Kidney (tissue), 14 donors: Measurements from ENCODE around the gene TBC1D24. TPM values are rescaled to one million over a fixed set of nuclear protein-coding genes. Genes with fewer than 3 reads are reported as not detected.

Experiments
- DNase-seq, 5 donors: peaks; one replicate each; pipeline ENCODE4 v3.0.0-alpha.2; 2013 to 2020
- FAIRE-seq: peaks from 2 replicates; lab custom pipeline; 2012; peaks lifted over from hg19 to GRCh38; lab: Jason Lieb, UNC
- H3K27ac ChIP-seq, 2 donors: one replicate each; pipeline ENCODE4 v1.7.0; 2013; ENCODE audit warnings: low read depth in 2 of 2, low read length in 2 of 2, inconsistent platforms in 1 of 2
- H3K27me3 ChIP-seq: one replicate; pipeline ENCODE4 v1.7.1; 2013; ENCODE audit warnings: low read length, inconsistent platforms; ENCODE audit not compliant: control insufficient read depth, insufficient read depth
- H3K36me3 ChIP-seq, 3 donors: one replicate each; pipeline versions ENCODE4 v1.7.0 to v1.7.1; 2013; ENCODE audit warnings: low read length in 3 of 3, control low read depth in 1 of 3, inconsistent platforms in 1 of 3; ENCODE audit not compliant: insufficient read depth in 3 of 3, control insufficient read depth in 2 of 3
- H3K4me1 ChIP-seq, 3 donors: one replicate each; pipeline versions ENCODE4 v1.7.0 to v1.7.1; 2013; ENCODE audit warnings: low read length in 3 of 3, inconsistent platforms in 1 of 3, low read depth in 1 of 3; ENCODE audit not compliant: control insufficient read depth in 2 of 3, insufficient read depth in 2 of 3
- H3K4me3 ChIP-seq, 3 donors: one replicate each; pipeline versions ENCODE4 v1.7.0 to v1.8.1; 2013; ENCODE audit warnings: low read length in 3 of 3, control low read depth in 1 of 3, inconsistent platforms in 1 of 3
- H3K9ac ChIP-seq, 3 donors: one replicate each; pipeline versions ENCODE4 v1.7.0 to v1.7.1; 2013; ENCODE audit warnings: low read length in 3 of 3, control low read depth in 1 of 3, inconsistent platforms in 1 of 3
- H3K9me3 ChIP-seq, 3 donors: one replicate each; pipeline versions ENCODE4 v1.7.0 to v1.7.1; 2013; ENCODE audit warnings: low read length in 3 of 3, control low read depth in 1 of 3, inconsistent platforms in 1 of 3; ENCODE audit not compliant: control insufficient read depth in 2 of 3, insufficient read depth in 1 of 3
- CTCF ChIP-seq: IDR thresholded peaks from 3 replicates; pipeline ENCODE4 v1.5.1; 2012; ENCODE audit warnings: mild to moderate bottlenecking, moderate library complexity, borderline replicate concordance; ENCODE audit not compliant: insufficient read depth; ENCODE audit errors: extremely low read depth
- intact Hi-C: fragments of 100-400 bp; cut with DNase I; formaldehyde crosslinking; loops from one replicate; pipeline ENCODE4 v1.11.1; 2022
- polyA plus RNA-seq: library from polyadenylated mRNA; stranded (reverse); fragments of 350-450 nt; fragmentation: Illumina TruSeq; extraction: RNeasy Lipid Tissue Mini Kit (QIAGEN cat#74804); gene quantifications from one replicate; pipeline ENCODE4 v1.2.3, GENCODE V29; 2014; ENCODE audit warnings: low read depth, low replicate concordance; ENCODE audit not compliant: insufficient read depth
- total RNA-seq: library from RNA; stranded (reverse); fragmentation: NEBNext Ultra II Directional; extraction: Animal tissue kit (Norgen Biotek cat#: 25700); gene quantifications from one replicate; pipeline ENCODE4 v1.2.1, GENCODE V29; 2021
- donor health status: control.
- donor health status: control.
- donor health status: control.
- donor health status: control.
- donor health status: control.
- donor health status: DM: yes; HTN: yes; CAD: no.
- donor health status: Normal renal cell carcinoma (clear cell type).

TBC1D24 gene
- total and polyA plus RNA-seq, 2 donors from 2014 or later, result 23.9 to 25.7 TPM

GRCh38 chr16:2427526-2427925 is 47.4 kb upstream of the TBC1D24 start:
- no peak for TF ChIP-seq CTCF
- peaks cover 0 to 14% (median 9%) of the 10 kb centered on the region in 3 donors for H3K4me1 ChIP-seq
- FAIRE-seq, result no peak
- no peak overlapping the region for H3K27ac ChIP-seq
- H3K9me3 ChIP-seq, result no peaks in the 10 kb centered on the region
- no peaks in the 10 kb centered on the region for H3K27me3 ChIP-seq
- H3K4me3 ChIP-seq, result no peak overlapping the region
- peaks cover 0 to 3% (median 0%) of the 10 kb centered on the region in 3 donors for H3K36me3 ChIP-seq
- H3K9ac ChIP-seq, result no peak overlapping the region
- no peak for DNase-seq
- intact Hi-C loops, result no loop called here

GRCh38 chr16:2428051-2428783 is 46.7 kb upstream of the TBC1D24 start:
- Histone ChIP-seq H3K9ac (peak overlapping the region in 1 of 3 donors; percentile 24), H3K4me1 (peaks cover 0 to 14% (median 9%) of the 10 kb centered on the region in 3 donors), H3K36me3 (peaks cover 0 to 3% (median 0%) of the 10 kb centered on the region in 3 donors), H3K27me3 (no peaks in the 10 kb centered on the region), H3K27ac (no peak overlapping the region), H3K9me3 (no peaks in the 10 kb centered on the region), H3K4me3 (peak overlapping the region in 2 of 3 donors; percentile 71 to 77)
- TF ChIP-seq CTCF, result peak; percentile 13
- FAIRE-seq, result no peak
- intact Hi-C loops, result no loop called here
- peak; percentile 59 to 83 (median 73) for DNase-seq

- no peak for TF ChIP-seq CTCF
- no peak for FAIRE-seq
- DNase-seq, result no peak
- Histone ChIP-seq H3K4me3 (peak overlapping the region; percentile 34 to 77 (median 71)), H3K9me3 (no peaks in the 10 kb centered on the region), H3K27ac (peak overlapping the region; percentile 32 to 43), H3K9ac (peak overlapping the region in 2 of 3 donors; percentile 24 to 29), H3K36me3 (peaks cover 0 to 3% (median 0%) of the 10 kb centered on the region in 3 donors), H3K4me1 (peaks cover 0 to 14% (median 9%) of the 10 kb centered on the region in 3 donors), H3K27me3 (no peaks in the 10 kb centered on the region)
- intact Hi-C loops, result no loop called here
Observed at GRCh38 chr16:2428784-2429033, 46.2 kb upstream of the TBC1D24 start.
